Spleen (tissue), 11 donors: ENCODE results near the gene S100A14. TPM values are rescaled to one million over a fixed set of nuclear protein-coding genes. Genes with fewer than 3 reads are reported as not detected.

ENCODE experiments used
- DNase-seq: peaks from one replicate; pipeline ENCODE4 v3.0.0-alpha.2; 2020
- H3K27ac ChIP-seq, 8 donors: fragments of 200-600 bp; sonication (generic) in 7 of 8; 1 replicate in 4 of 8; 2 replicates in 4 of 8; pipeline versions ENCODE4 v1.5.0 to v1.8.0; 2016 to 2021; ENCODE audit warnings: inconsistent platforms in 4 of 8, mild to moderate bottlenecking in 4 of 8, moderate library complexity in 1 of 8
- H3K27me3 ChIP-seq, 7 donors: fragments of 200-600 bp; sonication (generic) in 6 of 7; replicated peaks in 1 of 7; 1 replicate in 4 of 7; 2 replicates in 3 of 7; pipeline versions ENCODE4 v1.5.0 to v1.8.0; 2016 to 2021; ENCODE audit warnings: inconsistent platforms in 3 of 7, mild to moderate bottlenecking in 1 of 7
- H3K36me3 ChIP-seq, 6 donors: fragments of 200-600 bp; sonication (generic) in 5 of 6; 1 replicate in 4 of 6; 2 replicates in 2 of 6; pipeline versions ENCODE4 v1.5.0 to v1.8.0; 2016 to 2021; ENCODE audit warnings: inconsistent platforms in 2 of 6
- H3K4me1 ChIP-seq, 6 donors: fragments of 200-600 bp; sonication (generic) in 5 of 6; 1 replicate in 3 of 6; 2 replicates in 3 of 6; pipeline versions ENCODE4 v1.5.0 to v1.8.0; 2016 to 2021; ENCODE audit warnings: inconsistent platforms in 3 of 6
- H3K4me3 ChIP-seq, 8 donors: fragments of 200-600 bp; sonication (generic) in 7 of 8; 1 replicate in 4 of 8; 2 replicates in 4 of 8; pipeline versions ENCODE4 v1.5.0 to v1.8.0; 2016 to 2021; ENCODE audit warnings: inconsistent platforms in 4 of 8, mild to moderate bottlenecking in 4 of 8, moderate library complexity in 2 of 8
- H3K9me3 ChIP-seq, 8 donors: fragments of 200-600 bp; sonication (generic) in 7 of 8; 1 replicate in 4 of 8; 2 replicates in 4 of 8; pipeline versions ENCODE4 v1.5.0 to v1.8.0; 2016 to 2021; ENCODE audit warnings: inconsistent platforms in 4 of 8
- CTCF ChIP-seq, 11 experiments: fragments of 200-600 bp in 7 of 11; fragments of 450-650 bp in 4 of 11; sonication (generic) in 4 of 11; IDR thresholded peaks in 8 of 11; conservative IDR thresholded peaks in 3 of 11; 1 replicate in 7 of 11; 2 replicates in 4 of 11; pipeline versions ENCODE4 v1.4.0 to v1.8.0; 2016 to 2021; ENCODE audit warnings: antibody characterized with exemption in 11 of 11, inconsistent platforms in 4 of 11, mild to moderate bottlenecking in 1 of 11
- POLR2A ChIP-seq, 3 donors: fragments of 450-650 bp; IDR thresholded peaks; one replicate each; pipeline ENCODE4 v1.5.1; 2017; ENCODE audit warnings: antibody characterized with exemption in 3 of 3, mild to moderate bottlenecking in 1 of 3
- POLR2AphosphoS5 ChIP-seq, 3 donors: sonication (generic); formaldehyde crosslinking; IDR thresholded peaks; one replicate each; pipeline ENCODE4 v1.5.1; 2017; ENCODE audit warnings: antibody characterized with exemption in 3 of 3
- WGBS, 5 donors: extraction: QIAGEN DNeasy Blood & Tissue Kit in 3 of 5; methylation state at CpG; one replicate each; pipeline versions ENCODE4 v1.1.5 to v1.1.7; 2013 to 2018; 5-methylcytosine and 5-hydroxymethylcytosine counted together
- intact Hi-C: fragments of 100-400 bp; cut with DNase I; formaldehyde crosslinking; loops from one replicate; pipeline ENCODE4 v1.15.0; 2023; ENCODE audit warnings: low total_unique reads
- polyA plus RNA-seq, 3 donors: library from polyadenylated mRNA; stranded (reverse); fragments of 200-250 nt; gene quantifications; one replicate each; pipeline ENCODE4 v1.2.1, GENCODE V29; 2013
- total RNA-seq, 7 donors: library from RNA; depleted of rRNA in 3 of 7; stranded (reverse); fragments of >200 nt in 3 of 7; fragmentation: NEBNext Ultra II Directional in 4 of 7; extraction: Animal tissue kit (Norgen Biotek cat#: 25700) in 4 of 7; gene quantifications; one replicate each; pipeline versions ENCODE4 v1.1.0 to v1.2.1, GENCODE V29; 2016 to 2021
- donor health status: healthy with polysubstance abuse.
- donor health status: DM: no; HTN: no; CAD: no; lungs with moderate emphysema.
- donor health status: DM: no; HTN: no; CAD: no.
- donor health status: Bipolar disorder and iron deficiency.
- donor health status: healthy.
- donor health status: DM: no; HTN: no; CAD: no.
- donor health status: DM: yes; HTN: yes; CAD: no.

The S100A14 gene
- total and polyA plus RNA-seq, 10 donors, result 0.28 to 3.0 (median 1.0) TPM; not detected in 3

GRCh38 chr1:153573351-153573750, 42.8 kb downstream of the S100A14 start:
- H3K4me3 ChIP-seq, result no peak overlapping the region
- H3K27me3 ChIP-seq, result peaks cover 0 to 18% (median 0%) of the 10 kb centered on the region in 7 donors
- H3K9me3 ChIP-seq, result no peaks in the 10 kb centered on the region
- TF ChIP-seq POLR2AphosphoS5 (IDR thresholded peaks at IDR 0.05) (no peak), CTCF (IDR thresholded peaks at IDR 0.05 in 8 of 11, conservative IDR thresholded peaks at IDR 0.05 in 3 of 11) (no peak), POLR2A (IDR thresholded peaks at IDR 0.05) (no peak)
- WGBS, 5 donors, result 39 to 65% (median 56%) methylated on average over 3 of the region's 3 CpGs
- peak overlapping the region in 7 of 8 donors; percentile 39 to 71 (median 57) for H3K27ac ChIP-seq
- no peak for DNase-seq
- no peaks in the 10 kb centered on the region for H3K36me3 ChIP-seq
- intact Hi-C loops, result loop anchor here (5.0 kb wide), 1 partner anchor 44 kb away; the partner anchor contains the start of gene S100A14
- H3K4me1 ChIP-seq, result peaks cover 13 to 48% (median 25%) of the 10 kb centered on the region in 6 donors

- intact Hi-C loops, result loop anchor here (5.0 kb wide), 1 partner anchor 45 kb away; the partner anchor contains the start of gene S100A14
- WGBS, 5 donors, result 5 to 14% (median 8%) methylated on average over 3 of the region's 3 CpGs
- Histone ChIP-seq H3K4me3 (no peak overlapping the region), H3K36me3 (no peaks in the 10 kb centered on the region), H3K4me1 (peaks cover 18 to 54% (median 30%) of the 10 kb centered on the region in 6 donors), H3K27me3 (peaks cover 0 to 13% (median 0%) of the 10 kb centered on the region in 7 donors), H3K9me3 (no peaks in the 10 kb centered on the region), H3K27ac (peak overlapping the region; percentile 29 to 71 (median 54))
- peak in 2 of 3 donors; percentile 62 to 66 for TF ChIP-seq POLR2AphosphoS5 (IDR thresholded peaks at IDR 0.05)
- peak; percentile 53 to 92 (median 84) for TF ChIP-seq CTCF (IDR thresholded peaks at IDR 0.05 in 8 of 11, conservative IDR thresholded peaks at IDR 0.05 in 3 of 11)
- no peak for TF ChIP-seq POLR2A (IDR thresholded peaks at IDR 0.05)
- DNase-seq, result peak; percentile 91
Observed at GRCh38 chr1:153572569-153573015, 43.5 kb downstream of the S100A14 start.

- no peak for DNase-seq
- no peaks in the 10 kb centered on the region for H3K36me3 ChIP-seq
- no peak overlapping the region for H3K4me3 ChIP-seq
- WGBS, 5 donors, result 63 to 78% (median 75%) methylated on average over 7 of the region's 7 CpGs
- no peaks in the 10 kb centered on the region for H3K9me3 ChIP-seq
- intact Hi-C loops, result loop anchor here (5.0 kb wide), 1 partner anchor 46 kb away; the partner anchor contains the start of gene S100A14
- peaks cover 22 to 54% (median 37%) of the 10 kb centered on the region in 6 donors for H3K4me1 ChIP-seq
- H3K27me3 ChIP-seq, result peaks cover 0 to 4% (median 0%) of the 10 kb centered on the region in 7 donors
- TF ChIP-seq POLR2A (IDR thresholded peaks at IDR 0.05), result no peak
- no peak for TF ChIP-seq CTCF (IDR thresholded peaks at IDR 0.05 in 8 of 11, conservative IDR thresholded peaks at IDR 0.05 in 3 of 11)
- no peak for TF ChIP-seq POLR2AphosphoS5 (IDR thresholded peaks at IDR 0.05)
- H3K27ac ChIP-seq, result no peak overlapping the region
Observed at GRCh38 chr1:153571706-153572105, 44.4 kb downstream of the S100A14 start.

- no peaks in the 10 kb centered on the region for H3K9me3 ChIP-seq
- H3K27me3 ChIP-seq, result no peaks in the 10 kb centered on the region
- DNase-seq, result no peak
- 94 to 97% (median 96%) methylated on average over 5 of the region's 5 CpGs for WGBS, 5 donors
- no peak overlapping the region for H3K27ac ChIP-seq
- no peak for TF ChIP-seq POLR2A (IDR thresholded peaks at IDR 0.05)
- no peak for TF ChIP-seq POLR2AphosphoS5 (IDR thresholded peaks at IDR 0.05)
- no peak for TF ChIP-seq CTCF (IDR thresholded peaks at IDR 0.05 in 8 of 11, conservative IDR thresholded peaks at IDR 0.05 in 3 of 11)
- H3K4me3 ChIP-seq, result no peak overlapping the region
- intact Hi-C loops, result loop anchor here (5.0 kb wide), 1 partner anchor 46 kb away; the partner anchor contains the start of gene S100A14
- peaks cover 29 to 61% (median 45%) of the 10 kb centered on the region in 6 donors for H3K4me1 ChIP-seq
- H3K36me3 ChIP-seq, result no peaks in the 10 kb centered on the region
Observed at GRCh38 chr1:153570874-153571273, 45.3 kb downstream of the S100A14 start.
